CD4-positive, alpha-beta T cell treated with Interleukin-6 for 4 hours (primary cell): ENCODE measurements around the gene TTLL3.
"Not testable (repeated sequence)": the region's sequence is repeated elsewhere in the genome, so short reads cannot be mapped to it uniquely, and the experiment has no call there.

Source experiments
- DNase-seq: peaks from one replicate; pipeline ENCODE4 v3.0.0-alpha.2; 2020; ENCODE audit warnings: mixed read lengths

TTLL3 gene

DNA sequence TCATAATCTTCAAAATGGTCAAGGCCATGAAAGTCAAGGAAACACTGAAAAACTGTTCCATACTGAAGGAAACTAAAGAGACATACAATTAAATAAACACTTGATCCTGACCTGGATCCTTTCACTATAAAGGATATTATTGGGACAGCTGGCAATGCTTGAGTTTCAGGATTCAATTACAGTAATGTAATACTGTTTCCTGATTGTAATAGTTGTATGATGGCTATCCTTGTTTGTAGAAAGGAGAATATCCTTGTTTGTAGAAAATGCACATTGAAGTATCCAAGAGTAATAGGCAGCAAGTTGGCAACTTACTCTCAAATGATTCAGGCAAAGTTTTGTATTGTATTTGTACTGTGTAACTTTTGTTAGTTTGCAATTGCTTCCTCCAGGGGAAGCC is 65.4 kb downstream of the TTLL3 start:
- no peak for DNase-seq

DNA sequence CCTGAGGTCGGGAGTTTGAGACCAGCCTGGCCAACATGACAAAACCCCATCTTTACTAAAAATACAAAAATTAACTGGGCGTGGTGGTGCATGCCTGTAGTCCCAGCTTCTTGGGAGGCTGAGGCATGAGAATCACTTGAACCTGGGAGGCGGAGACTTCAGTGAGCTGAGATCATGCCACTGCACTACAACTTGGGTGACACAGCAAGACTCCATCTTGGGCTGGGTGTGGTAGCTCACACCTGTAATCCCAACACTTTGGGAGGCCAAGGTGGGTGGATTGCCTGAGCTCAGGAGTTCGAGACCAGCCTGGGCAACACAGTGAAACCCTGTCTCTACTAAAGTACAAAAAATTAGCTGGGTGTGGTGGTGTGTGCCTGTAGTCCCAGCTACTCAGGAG is 66.2 kb downstream of the TTLL3 start:
- not testable (repeated sequence) for DNase-seq

DNA sequence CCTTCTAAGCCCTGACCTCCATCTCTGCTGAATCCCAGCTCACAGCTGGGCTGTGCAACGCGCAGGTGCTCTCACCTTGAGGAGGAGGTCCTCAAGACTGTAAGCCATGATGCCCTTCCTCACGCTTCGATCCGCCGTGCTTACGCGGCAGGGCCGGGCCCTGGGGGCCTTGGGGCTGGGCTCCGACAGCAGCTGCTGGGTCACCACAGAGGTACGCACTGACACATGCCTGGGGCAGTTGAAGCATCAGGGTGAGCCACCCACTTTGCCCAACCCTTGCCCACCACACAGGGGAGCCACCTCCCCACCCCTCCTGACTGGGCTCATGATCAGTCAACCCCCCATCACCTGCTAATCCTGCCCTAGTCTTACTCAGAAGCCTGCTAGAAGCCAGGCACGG is 66.9 kb downstream of the TTLL3 start:
- peak; percentile 26 for DNase-seq

DNA sequence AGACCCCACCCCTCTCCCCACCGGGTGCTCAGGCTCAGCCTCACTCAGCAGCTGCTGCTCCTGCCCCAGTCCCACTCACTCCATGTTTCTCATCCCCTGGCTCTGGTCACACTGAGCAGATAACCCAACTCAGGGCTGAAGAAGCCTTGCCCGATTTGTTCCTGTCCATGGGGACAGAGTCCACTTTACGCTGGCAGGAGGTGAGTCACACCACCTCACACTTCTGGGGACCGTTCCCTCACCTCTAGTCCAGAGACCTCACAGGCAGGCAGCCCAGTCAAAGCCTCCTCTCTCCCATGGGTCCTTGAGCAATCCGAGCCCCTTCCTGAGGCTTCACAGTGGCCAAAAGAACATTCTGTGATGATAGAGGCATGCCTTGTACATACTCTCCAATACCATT is 68.6 kb downstream of the TTLL3 start:
- no peak for DNase-seq

DNA sequence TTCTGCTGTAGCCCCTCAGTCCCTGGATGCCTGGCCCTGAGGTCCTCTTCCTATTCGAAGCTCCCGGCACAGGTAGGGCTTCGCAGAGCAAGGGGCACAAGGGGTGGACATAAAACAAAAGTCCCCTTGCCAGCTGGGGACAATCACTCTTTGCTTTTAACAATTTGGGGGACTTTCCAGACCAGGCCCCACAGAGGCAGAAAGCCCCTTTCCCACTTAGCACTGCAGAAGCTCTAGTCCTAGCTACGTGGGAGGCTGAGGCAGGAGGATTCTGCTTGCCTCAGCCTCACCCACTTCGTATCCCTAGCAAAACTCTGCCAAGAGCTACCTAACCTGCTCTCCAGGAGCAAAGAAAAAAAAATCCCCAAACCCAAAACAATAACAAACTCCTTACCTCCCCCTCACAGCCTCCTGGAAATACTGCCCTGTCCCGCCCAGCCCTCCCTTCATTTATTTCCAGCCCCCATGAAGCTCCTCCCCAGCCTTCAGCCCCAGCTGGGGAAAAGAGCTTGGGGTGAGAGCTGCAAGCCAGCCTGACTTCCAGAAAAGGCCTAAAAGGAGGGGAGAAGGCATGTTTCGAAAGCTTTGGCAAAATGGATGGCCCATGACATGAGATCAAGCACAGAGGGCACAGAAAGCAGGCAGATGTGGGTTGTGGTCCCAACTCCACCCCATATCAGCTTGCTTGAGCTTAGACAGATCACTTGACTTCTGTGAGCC is 69.9 kb downstream of the TTLL3 start, which contains the start of gene CIDEC:
Gene CIDEC, minus strand, starts transcription at position 424 of the 720 bp plus-strand sequence. CDS start 1,767 bp downstream, outside the sequence.
- no peak for DNase-seq

DNA sequence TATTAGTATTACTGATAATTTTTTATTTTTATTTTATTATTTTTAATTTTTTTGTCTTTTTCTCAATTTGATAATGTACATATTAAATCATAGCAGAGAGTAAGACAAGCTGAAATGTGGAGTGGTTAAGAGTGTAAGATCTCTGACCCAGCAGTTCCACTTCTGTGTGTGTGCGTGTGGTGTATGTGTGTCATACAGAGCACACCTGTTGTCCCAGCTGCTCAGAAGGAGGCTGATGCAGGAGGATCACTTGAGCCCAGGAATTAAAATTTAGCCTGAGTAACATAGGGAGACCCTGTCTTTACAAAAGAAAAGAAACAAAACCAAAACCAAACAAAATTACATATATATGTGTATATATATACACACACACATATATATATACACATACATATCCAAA is 71.4 kb downstream of the TTLL3 start:
- DNase-seq, result no peak

DNA sequence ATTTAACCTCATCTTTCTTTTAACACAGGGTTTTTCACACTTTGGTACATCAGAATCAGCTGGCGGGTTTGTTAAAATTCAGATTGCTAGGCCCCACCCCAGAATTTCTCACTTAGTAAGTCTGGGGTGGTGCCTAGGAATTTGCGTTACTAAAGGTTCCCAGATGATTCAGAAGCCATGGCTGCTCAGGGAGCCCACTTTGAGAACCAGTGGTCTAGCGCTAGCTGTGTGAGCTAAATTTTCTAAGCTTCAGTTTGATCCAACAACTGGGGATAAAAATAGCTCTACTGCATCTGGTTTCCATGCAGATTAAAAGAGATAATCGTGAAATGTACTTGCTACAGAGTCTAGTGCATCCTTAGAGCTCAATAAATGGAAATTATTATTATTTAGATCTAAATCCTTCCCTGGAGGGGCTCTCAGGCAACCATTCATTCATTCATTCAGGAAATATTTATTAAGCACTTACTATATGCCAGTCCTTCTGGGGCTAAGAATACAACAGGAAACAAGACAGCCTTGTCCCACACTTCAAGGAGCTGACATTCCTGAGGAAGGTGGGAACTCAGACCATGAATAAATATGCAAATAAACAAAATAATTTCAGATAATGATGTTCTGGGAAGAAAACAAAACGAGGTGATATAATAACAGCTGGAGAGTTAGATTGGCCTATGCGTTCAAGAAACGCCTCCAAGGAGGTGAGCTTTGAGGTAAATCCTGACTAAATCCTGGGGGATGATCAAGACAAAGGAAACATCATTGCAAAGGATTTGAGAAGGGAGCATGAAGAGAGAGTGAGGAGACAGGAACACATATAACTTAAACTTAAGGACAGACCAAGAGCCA is 73.9 kb downstream of the TTLL3 start:
- DNase-seq, result no peak

DNA sequence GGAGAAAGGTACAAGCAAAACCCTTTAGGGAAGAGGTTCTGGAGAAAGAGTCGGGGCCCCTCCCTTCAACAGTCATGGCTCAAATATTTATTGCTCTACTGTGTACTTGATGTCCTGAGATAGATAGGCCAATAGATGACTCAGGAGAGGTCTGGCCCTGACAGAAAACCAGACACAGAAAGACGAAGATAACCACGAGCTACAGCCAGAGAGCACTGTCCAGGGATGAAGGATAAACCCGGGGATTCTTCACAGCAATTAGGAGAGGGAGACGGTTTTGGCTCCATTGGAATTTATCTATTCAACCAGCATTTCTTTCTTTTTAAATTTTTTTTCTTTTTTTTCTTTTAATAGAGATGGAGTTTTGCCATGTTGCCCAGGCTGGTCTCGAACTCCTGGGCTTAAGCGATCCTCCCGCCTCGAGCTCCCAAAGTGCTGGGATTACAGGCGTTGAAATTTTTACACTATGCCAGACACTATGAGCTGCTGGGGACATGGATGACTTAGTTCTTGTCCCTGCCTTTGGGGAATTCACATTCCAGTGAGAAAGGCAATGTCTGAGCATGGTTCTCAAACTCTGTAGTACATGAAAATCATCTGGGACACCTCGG is 74.6 kb downstream of the TTLL3 start:
- no peak for DNase-seq
